ENCODE measurements around the gene KLHL40.

Gene KLHL40

GRCh38 chr3:42653303-42653559 is 32.1 kb upstream of the KLHL40 start:
- peak overlapping the region; percentile 73 for H3K4me3 ChIP-seq (ENCODE audit: low read length)
- TF ChIP-seq CTCF (conservative IDR thresholded peaks at IDR 0.05; ENCODE audit: low read depth, low read length) = no peak
- DNase-seq (ENCODE audit: low read depth) = no peak

- DNase-seq (ENCODE audit: low read depth) = no peak
- no peak for TF ChIP-seq CTCF (conservative IDR thresholded peaks at IDR 0.05; ENCODE audit: low read depth, low read length)
- H3K4me3 ChIP-seq (ENCODE audit: low read length) = peak within 1 kb of the TSS; percentile 73
These were observed 31.6 kb upstream of the KLHL40 start, which contains the start of gene ZBTB47 for GRCh38 chr3:42653560-42654330. Gene ZBTB47, plus strand, starts transcription at chr3:42653697. Its CDS starts 4,659 bp downstream, at chr3:42658356.

GRCh38 chr3:42654331-42655201 is 30.8 kb upstream of the KLHL40 start:
- TF ChIP-seq CTCF (conservative IDR thresholded peaks at IDR 0.05; ENCODE audit: low read depth, low read length) = peak; percentile 23
- no peak for DNase-seq (ENCODE audit: low read depth)

GRCh38 chr3:42655331-42655888 is 29.9 kb upstream of the KLHL40 start:
- H3K4me3 ChIP-seq (ENCODE audit: low read length) = peak overlapping the region; percentile 62
- DNase-seq (ENCODE audit: low read depth) = no peak
- no peak for TF ChIP-seq CTCF (conservative IDR thresholded peaks at IDR 0.05; ENCODE audit: low read depth, low read length)

More at GRCh38 chr3:42654331-42655201, 30.8 kb upstream of the KLHL40 start:
- peak overlapping the region; percentile 73 for H3K4me3 ChIP-seq (ENCODE audit: low read length)

GRCh38 chr3:42655980-42656679 is 29.2 kb upstream of the KLHL40 start:
- no peak overlapping the region for H3K4me3 ChIP-seq (ENCODE audit: low read length)
- DNase-seq (ENCODE audit: low read depth) = no peak
- TF ChIP-seq CTCF (conservative IDR thresholded peaks at IDR 0.05; ENCODE audit: low read depth, low read length) = no peak

- H3K4me3 ChIP-seq (ENCODE audit: low read length) = no peak overlapping the region
- no peak for DNase-seq (ENCODE audit: low read depth)
- TF ChIP-seq CTCF (conservative IDR thresholded peaks at IDR 0.05; ENCODE audit: low read depth, low read length) = no peak
These were observed 28.4 kb upstream of the KLHL40 start for GRCh38 chr3:42656680-42657610.
